Activated CD4-positive, alpha-beta memory T cell treated with anti-CD3 and anti-CD28 coated beads, Interleukin-2, amount 10 ng/mL, durations not matched to agents 7 days and 5 days (primary cell): ENCODE results near the gene FHDC1. TPM values are rescaled to one million over a fixed set of nuclear protein-coding genes. Genes with fewer than 3 reads are reported as not detected.

ENCODE experiments used
- CTCF ChIA-PET: fragments of 350-600 bp; sonication (Branson Sonifier 250); formaldehyde crosslinking; loops from one replicate; lab custom pipeline; 2021; ENCODE audit warnings: antibody characterized with exemption, inconsistent platforms; lab: Charles Lee
- POLR2A ChIA-PET: fragments of 350-600 bp; sonication (Branson Sonifier 250); formaldehyde crosslinking; loops from one replicate; lab custom pipeline; 2021; ENCODE audit warnings: antibody characterized with exemption; lab: Charles Lee
- DNase-seq: peaks from one replicate; pipeline ENCODE4 v3.0.0-alpha.2; 2020
- H3K27ac Mint-ChIP-seq: one replicate; pipeline ENCODE4 v1.8.0; 2021; ENCODE audit warnings: mild to moderate bottlenecking, mixed read lengths
- H3K27me3 Mint-ChIP-seq: one replicate; pipeline ENCODE4 v1.8.0; 2021; ENCODE audit warnings: mixed read lengths
- H3K36me3 Mint-ChIP-seq: one replicate; pipeline ENCODE4 v1.8.0; 2021; ENCODE audit warnings: low read depth, mixed read lengths
- H3K4me1 Mint-ChIP-seq: one replicate; pipeline ENCODE4 v1.8.0; 2021; ENCODE audit warnings: mixed read lengths
- H3K4me3 Mint-ChIP-seq: one replicate; pipeline ENCODE4 v1.8.0; 2021; ENCODE audit warnings: mild to moderate bottlenecking, mixed read lengths
- H3K9me3 Mint-ChIP-seq: one replicate; pipeline ENCODE4 v1.8.0; 2021; ENCODE audit warnings: mixed read lengths
- total RNA-seq, 2 experiments: library from RNA; stranded (reverse); gene quantifications; one replicate each; pipeline ENCODE4 v1.2.3, GENCODE V29; 2021

FHDC1 gene
- total RNA-seq, 2 experiments from 2014 or later, result 0.05 to 0.15 TPM

DNA sequence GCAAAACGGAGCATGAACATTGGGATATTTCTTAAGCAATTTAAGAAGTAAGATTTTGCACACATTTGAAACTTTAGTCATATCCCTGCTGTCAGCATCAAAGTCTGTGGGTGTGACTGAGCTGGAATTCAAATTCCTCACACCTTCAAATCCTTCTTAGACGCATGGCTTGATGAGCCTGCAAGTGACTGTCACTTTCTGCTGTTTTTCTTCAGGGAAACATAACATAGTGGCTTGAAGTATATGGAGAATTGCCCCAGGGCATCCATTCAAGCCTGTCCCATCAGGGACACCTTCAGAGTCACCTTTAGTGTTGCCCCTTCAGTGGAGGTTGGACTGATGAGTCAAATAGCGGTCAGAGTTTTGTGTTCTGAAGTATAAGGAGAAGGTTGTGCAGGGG is 17.4 kb downstream of the FHDC1 start:
- ChIA-PET POLR2A (no interaction called here), CTCF (no interaction called here)
- peaks cover 21% of the 10 kb centered on the region for H3K27me3 Mint-ChIP-seq
- no peaks in the 10 kb centered on the region for H3K36me3 Mint-ChIP-seq
- H3K27ac Mint-ChIP-seq, result no peak overlapping the region
- H3K9me3 Mint-ChIP-seq, result no peaks in the 10 kb centered on the region
- no peaks in the 10 kb centered on the region for H3K4me1 Mint-ChIP-seq
- no peak overlapping the region for H3K4me3 Mint-ChIP-seq
- no peak for DNase-seq

DNA sequence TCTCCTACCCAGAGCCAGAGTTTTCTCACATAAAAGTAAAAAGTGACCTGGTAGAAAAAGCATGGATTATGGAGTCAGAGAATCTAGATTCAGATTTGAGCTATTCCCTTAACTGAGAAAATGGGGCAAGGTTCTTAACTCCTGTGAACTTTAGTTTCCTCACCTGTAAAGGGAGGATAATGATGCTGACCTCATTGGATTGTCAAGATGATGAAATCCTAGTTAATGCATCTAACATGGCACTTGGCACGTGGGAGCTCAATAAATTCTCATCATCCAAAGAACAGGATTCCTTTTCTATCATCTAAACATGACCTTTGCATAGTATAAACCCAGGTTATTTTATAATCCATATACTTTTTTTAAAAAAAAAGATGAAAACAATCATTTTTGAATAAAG is 18.6 kb downstream of the FHDC1 start:
- Mint-ChIP-seq H3K4me1 (no peaks in the 10 kb centered on the region), H3K4me3 (no peak overlapping the region), H3K36me3 (no peaks in the 10 kb centered on the region), H3K27me3 (peaks cover 18% of the 10 kb centered on the region), H3K9me3 (no peaks in the 10 kb centered on the region), H3K27ac (no peak overlapping the region)
- ChIA-PET CTCF (interaction anchor here (1.2 kb wide), 1 partner anchor 176 kb away, joined by 3 read pairs; no protein-coding TSS in a partner anchor), POLR2A (no interaction called here)
- DNase-seq, result no peak

DNA sequence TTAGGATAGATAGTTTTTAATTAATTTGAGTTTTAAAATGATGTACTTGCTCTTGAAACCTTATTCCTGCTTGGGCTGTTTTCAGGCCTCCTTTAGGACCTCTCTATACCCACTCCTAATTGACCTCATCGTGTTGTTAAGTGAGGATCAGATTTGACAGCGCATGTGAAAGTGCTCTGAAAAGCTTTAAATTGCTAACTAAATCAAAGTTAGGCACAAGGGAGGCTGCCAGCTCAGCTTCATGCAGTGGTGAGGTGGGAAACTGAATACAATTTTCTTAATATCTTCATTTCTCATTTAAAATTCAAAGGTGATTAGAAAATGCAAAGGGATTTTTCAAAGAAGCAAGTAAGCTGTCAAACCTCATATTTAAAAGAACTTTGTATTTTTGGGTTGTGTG is 20.0 kb downstream of the FHDC1 start:
- no peak overlapping the region for H3K4me3 Mint-ChIP-seq
- H3K9me3 Mint-ChIP-seq, result no peaks in the 10 kb centered on the region
- no peaks in the 10 kb centered on the region for H3K4me1 Mint-ChIP-seq
- peaks cover 18% of the 10 kb centered on the region for H3K27me3 Mint-ChIP-seq
- H3K27ac Mint-ChIP-seq, result no peak overlapping the region
- DNase-seq, result no peak
- H3K36me3 Mint-ChIP-seq, result no peaks in the 10 kb centered on the region
- POLR2A ChIA-PET, result no interaction called here
- CTCF ChIA-PET, result no interaction called here

DNA sequence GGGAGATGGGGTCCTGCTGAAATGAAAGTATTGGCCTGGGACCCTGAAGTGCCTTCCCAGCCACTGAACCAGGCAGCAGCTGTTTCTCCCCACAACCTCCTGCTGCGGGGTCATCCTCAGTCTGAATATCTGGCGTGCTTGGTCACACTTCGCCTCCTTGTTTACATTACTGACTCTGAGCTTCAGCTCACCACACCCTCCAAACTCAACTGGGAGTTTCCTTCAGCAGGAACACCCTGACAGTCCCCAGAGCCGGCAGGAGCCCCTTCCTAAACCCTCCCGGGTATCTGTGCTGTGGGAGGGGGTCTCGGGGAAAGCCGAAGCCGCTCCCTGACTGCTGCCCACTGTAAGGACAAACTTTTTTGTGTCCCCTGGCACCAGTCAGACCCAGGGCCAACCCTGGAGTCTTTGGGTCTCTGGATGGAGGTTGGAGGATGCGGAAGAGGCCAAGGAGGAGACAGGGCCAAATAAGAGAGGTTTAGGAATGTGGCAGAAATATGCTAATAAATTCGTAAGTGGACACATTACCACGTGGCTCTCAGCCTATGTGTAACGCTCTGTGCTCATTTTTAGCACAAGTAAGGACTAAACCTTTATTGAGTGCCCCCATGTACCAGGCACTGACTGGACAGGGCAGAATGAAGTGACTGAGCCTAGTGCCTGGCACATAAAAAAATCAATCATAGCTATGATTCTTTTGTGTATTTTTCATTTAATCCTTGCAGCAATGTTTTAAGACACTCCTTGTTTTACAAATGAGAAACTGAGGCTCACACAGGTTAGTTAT is 20.7 kb downstream of the FHDC1 start:
- Mint-ChIP-seq H3K27ac (no peak overlapping the region), H3K4me3 (no peak overlapping the region), H3K27me3 (peaks cover 18% of the 10 kb centered on the region), H3K4me1 (no peaks in the 10 kb centered on the region), H3K9me3 (no peaks in the 10 kb centered on the region), H3K36me3 (no peaks in the 10 kb centered on the region)
- POLR2A ChIA-PET, result interaction anchor here (0.9 kb wide), 1 partner anchor 123 kb away, joined by 3 read pairs; no protein-coding TSS in a partner anchor
- no peak for DNase-seq
- CTCF ChIA-PET, result no interaction called here

- DNase-seq, result no peak
- H3K27ac Mint-ChIP-seq, result no peak overlapping the region
- no peaks in the 10 kb centered on the region for H3K4me1 Mint-ChIP-seq
- CTCF ChIA-PET, result no interaction called here
- POLR2A ChIA-PET, result interaction anchor here (0.9 kb wide), 1 partner anchor 123 kb away, joined by 3 read pairs; no protein-coding TSS in a partner anchor
- no peak overlapping the region for H3K4me3 Mint-ChIP-seq
- peaks cover 18% of the 10 kb centered on the region for H3K27me3 Mint-ChIP-seq
- no peaks in the 10 kb centered on the region for H3K36me3 Mint-ChIP-seq
- H3K9me3 Mint-ChIP-seq, result no peaks in the 10 kb centered on the region
Measured at GRCh38 chr4:152957437-152958171, 21.5 kb downstream of the FHDC1 start.

GRCh38 chr4:152959080-152959479 is 23.0 kb downstream of the FHDC1 start:
- ChIA-PET CTCF (no interaction called here), POLR2A (interaction anchor here (0.5 kb wide), 1 partner anchor 510 kb away, joined by 3 read pairs; no protein-coding TSS in a partner anchor)
- Mint-ChIP-seq H3K27me3 (peaks cover 16% of the 10 kb centered on the region), H3K9me3 (no peaks in the 10 kb centered on the region), H3K27ac (no peak overlapping the region), H3K36me3 (no peaks in the 10 kb centered on the region), H3K4me3 (no peak overlapping the region), H3K4me1 (no peaks in the 10 kb centered on the region)
- no peak for DNase-seq

- Mint-ChIP-seq H3K27me3 (peaks cover 15% of the 10 kb centered on the region), H3K27ac (no peak overlapping the region), H3K9me3 (no peaks in the 10 kb centered on the region), H3K4me3 (no peak overlapping the region), H3K36me3 (no peaks in the 10 kb centered on the region), H3K4me1 (no peaks in the 10 kb centered on the region)
- ChIA-PET POLR2A (no interaction called here), CTCF (no interaction called here)
- DNase-seq, result no peak
Measured at GRCh38 chr4:152960082-152960481, 24.0 kb downstream of the FHDC1 start.

- no peaks in the 10 kb centered on the region for H3K4me1 Mint-ChIP-seq
- no peaks in the 10 kb centered on the region for H3K9me3 Mint-ChIP-seq
- no peaks in the 10 kb centered on the region for H3K36me3 Mint-ChIP-seq
- peaks cover 13% of the 10 kb centered on the region for H3K27me3 Mint-ChIP-seq
- ChIA-PET CTCF (no interaction called here), POLR2A (no interaction called here)
- H3K27ac Mint-ChIP-seq, result no peak overlapping the region
- no peak overlapping the region for H3K4me3 Mint-ChIP-seq
- no peak for DNase-seq
Measured at GRCh38 chr4:152961014-152961772, 25.1 kb downstream of the FHDC1 start.

- no peak for DNase-seq
- no peak overlapping the region for H3K27ac Mint-ChIP-seq
- no peaks in the 10 kb centered on the region for H3K9me3 Mint-ChIP-seq
- POLR2A ChIA-PET, result no interaction called here
- no peak overlapping the region for H3K4me3 Mint-ChIP-seq
- H3K36me3 Mint-ChIP-seq, result no peaks in the 10 kb centered on the region
- H3K27me3 Mint-ChIP-seq, result peaks cover 13% of the 10 kb centered on the region
- no peaks in the 10 kb centered on the region for H3K4me1 Mint-ChIP-seq
- CTCF ChIA-PET, result no interaction called here
Measured at GRCh38 chr4:152961773-152962115, 25.6 kb downstream of the FHDC1 start.

DNA sequence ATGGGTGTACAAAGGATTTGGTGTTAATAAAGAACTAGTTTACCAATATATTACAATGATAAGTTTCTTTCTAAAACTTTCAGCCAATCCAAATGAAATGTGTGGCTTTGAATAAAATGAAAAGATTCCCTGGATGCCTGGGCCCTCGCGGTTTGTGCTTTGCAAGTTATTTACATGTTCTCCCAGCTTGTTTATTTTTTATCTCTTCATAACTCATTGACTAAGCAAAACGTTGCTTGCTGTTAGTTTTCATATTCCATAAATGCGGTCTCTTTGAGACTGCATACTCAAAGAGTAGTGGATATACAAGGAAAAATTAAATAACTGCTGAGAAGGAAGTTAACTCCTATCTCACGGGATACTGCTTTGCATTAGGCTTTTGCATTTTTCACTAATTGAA is 26.0 kb downstream of the FHDC1 start:
- no peak for DNase-seq
- POLR2A ChIA-PET, result no interaction called here
- Mint-ChIP-seq H3K27me3 (peaks cover 13% of the 10 kb centered on the region), H3K9me3 (no peaks in the 10 kb centered on the region), H3K27ac (no peak overlapping the region), H3K36me3 (no peaks in the 10 kb centered on the region), H3K4me1 (no peaks in the 10 kb centered on the region), H3K4me3 (no peak overlapping the region)
- CTCF ChIA-PET, result no interaction called here

GRCh38 chr4:152964335-152964734 is 28.2 kb downstream of the FHDC1 start:
- ChIA-PET POLR2A (no interaction called here), CTCF (interaction anchor here (1.0 kb wide), 1 partner anchor 119 kb away, joined by 4 read pairs; no protein-coding TSS in a partner anchor)
- no peaks in the 10 kb centered on the region for H3K9me3 Mint-ChIP-seq
- H3K27ac Mint-ChIP-seq, result no peak overlapping the region
- no peaks in the 10 kb centered on the region for H3K36me3 Mint-ChIP-seq
- peaks cover 7% of the 10 kb centered on the region for H3K27me3 Mint-ChIP-seq
- H3K4me3 Mint-ChIP-seq, result no peak overlapping the region
- DNase-seq, result no peak
- H3K4me1 Mint-ChIP-seq, result no peaks in the 10 kb centered on the region

DNA sequence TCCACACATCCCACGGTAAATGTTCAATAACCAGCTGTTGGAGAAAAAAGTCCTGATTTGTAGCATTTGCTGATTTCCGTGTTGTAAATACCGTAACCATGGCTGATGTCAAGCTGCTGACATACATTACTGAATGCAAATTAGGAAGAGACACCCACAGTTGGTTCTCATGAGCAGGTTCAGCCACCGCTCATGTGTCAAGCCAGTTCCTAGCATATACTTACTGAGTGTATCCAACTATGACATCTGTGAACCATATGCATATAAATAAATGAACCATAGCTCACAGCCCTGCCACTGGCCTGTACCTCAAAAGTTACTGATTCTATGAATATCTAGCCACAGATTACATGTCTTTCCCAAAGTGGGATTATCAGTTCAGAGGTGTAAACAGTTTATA is 29.5 kb downstream of the FHDC1 start:
- H3K27me3 Mint-ChIP-seq, result peaks cover 5% of the 10 kb centered on the region
- H3K4me3 Mint-ChIP-seq, result no peak overlapping the region

DNA sequence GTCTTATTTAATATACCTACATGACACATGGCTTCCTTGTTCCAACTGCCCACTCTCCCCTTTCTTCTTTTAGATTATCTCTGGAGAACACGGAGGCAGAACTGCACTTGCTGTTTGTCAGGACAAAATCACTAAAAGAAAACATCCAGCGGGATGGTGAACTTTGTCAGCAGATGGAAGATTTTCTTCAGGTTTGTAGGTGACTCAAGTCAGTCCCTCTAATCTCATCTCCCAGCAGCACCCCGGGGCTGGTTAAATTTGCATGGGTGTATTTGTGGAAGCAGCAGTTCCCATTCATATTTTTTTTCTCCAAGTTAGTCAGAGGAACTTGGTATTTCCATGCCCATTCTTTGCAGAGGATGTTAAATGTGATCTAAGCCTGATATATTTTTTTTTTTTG is 31.8 kb downstream of the FHDC1 start:
- Mint-ChIP-seq H3K4me1 (no peaks in the 10 kb centered on the region), H3K4me3 (no peak overlapping the region), H3K27ac (no peak overlapping the region), H3K27me3 (peaks cover 3% of the 10 kb centered on the region), H3K9me3 (no peaks in the 10 kb centered on the region), H3K36me3 (no peaks in the 10 kb centered on the region)
- ChIA-PET POLR2A (no interaction called here), CTCF (no interaction called here)
- no peak for DNase-seq

More for the DNA sequence above, 29.5 kb downstream of the FHDC1 start:
- ChIA-PET POLR2A (no interaction called here), CTCF (no interaction called here)
- no peak for DNase-seq
- H3K4me1 Mint-ChIP-seq, result no peaks in the 10 kb centered on the region
- H3K9me3 Mint-ChIP-seq, result no peaks in the 10 kb centered on the region
- H3K36me3 Mint-ChIP-seq, result no peaks in the 10 kb centered on the region
- no peak overlapping the region for H3K27ac Mint-ChIP-seq
